GM18526 (cell line): Measurements from ENCODE around the gene ADPRS.

Experiments
- POLR2A ChIP-seq: IDR thresholded peaks from 3 replicates; pipeline ENCODE4 v1.6.1; 2011; ENCODE audit not compliant: insufficient read length; ENCODE audit errors: extremely low read depth

ADPRS gene

DNA sequence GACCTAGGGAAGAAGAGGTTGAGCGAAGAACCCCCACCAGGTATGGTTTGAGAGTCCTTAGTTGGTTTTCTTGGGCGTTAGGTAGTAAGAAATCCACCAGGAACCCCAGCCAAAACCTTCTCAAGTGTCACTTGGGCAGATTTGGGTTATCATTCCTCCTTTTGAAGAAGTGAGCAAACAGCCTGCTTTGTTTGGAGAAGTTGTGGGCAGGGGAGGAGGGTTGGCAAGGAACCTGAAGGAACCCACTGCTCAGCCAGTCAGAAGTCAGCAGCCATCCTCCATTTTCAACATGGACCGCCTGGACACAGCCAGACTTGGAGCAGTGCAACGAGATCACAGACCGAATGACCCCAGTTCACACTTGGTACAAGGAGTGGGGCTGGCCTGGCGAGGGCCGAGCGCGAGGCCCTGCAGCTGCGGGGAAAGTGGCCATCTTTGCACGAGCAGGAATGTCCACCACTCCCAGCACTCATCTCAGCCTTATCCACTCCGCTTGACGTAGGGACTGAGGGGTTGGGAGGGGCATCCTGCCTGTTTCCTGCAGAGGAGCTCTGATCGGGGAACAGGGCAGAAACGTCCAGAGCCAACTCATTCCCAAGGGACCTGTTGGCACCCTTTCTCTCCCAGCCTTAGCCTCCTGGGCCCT lies 7.2 kb downstream of the ADPRS start:
- no peak for TF ChIP-seq POLR2A

DNA sequence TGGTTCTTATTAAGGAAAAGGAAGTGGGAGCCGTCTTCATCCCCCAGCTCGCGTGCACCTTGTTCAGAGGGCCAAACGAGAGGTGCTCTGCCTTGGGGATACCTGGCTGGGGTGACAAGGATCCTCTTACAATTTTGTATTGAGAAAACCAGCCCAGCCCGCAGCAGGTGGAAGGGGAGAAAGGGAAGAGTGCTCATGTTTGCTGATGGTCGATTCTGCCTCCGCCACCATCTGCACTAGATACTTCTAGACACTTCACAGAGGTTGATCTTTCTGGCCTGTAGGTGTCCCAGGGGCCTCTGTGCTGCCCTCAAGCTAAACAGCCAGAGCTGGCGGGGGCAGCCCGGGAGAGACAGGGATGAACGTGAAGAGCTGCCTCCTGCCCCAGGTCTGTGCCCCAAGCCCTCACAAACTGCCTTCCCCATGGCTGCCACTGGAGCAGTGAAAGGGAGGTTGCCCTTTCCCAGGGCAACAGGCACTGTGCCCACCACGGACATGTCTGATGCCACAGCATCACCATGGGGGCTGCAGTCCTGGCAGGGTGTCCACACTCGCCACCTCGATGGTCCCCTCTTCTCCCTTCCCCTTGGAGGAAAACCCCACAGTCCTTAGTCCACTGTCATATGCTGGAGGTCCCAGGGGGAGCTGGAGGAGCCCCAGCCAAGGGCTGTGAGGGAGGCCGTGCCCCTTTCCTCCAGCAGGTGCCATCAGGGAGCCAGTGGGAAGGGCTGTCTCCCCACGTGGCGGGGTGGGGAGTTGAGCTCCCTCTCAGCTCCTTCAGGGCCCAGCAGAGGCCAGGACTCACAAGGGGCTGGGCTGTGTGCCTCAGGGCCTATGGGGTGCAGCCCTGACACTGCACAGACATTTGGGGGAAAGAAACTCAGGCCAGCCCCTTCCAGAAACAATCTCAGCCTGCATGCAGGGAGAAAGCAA lies 8.1 kb downstream of the ADPRS start:
- no peak for TF ChIP-seq POLR2A

DNA sequence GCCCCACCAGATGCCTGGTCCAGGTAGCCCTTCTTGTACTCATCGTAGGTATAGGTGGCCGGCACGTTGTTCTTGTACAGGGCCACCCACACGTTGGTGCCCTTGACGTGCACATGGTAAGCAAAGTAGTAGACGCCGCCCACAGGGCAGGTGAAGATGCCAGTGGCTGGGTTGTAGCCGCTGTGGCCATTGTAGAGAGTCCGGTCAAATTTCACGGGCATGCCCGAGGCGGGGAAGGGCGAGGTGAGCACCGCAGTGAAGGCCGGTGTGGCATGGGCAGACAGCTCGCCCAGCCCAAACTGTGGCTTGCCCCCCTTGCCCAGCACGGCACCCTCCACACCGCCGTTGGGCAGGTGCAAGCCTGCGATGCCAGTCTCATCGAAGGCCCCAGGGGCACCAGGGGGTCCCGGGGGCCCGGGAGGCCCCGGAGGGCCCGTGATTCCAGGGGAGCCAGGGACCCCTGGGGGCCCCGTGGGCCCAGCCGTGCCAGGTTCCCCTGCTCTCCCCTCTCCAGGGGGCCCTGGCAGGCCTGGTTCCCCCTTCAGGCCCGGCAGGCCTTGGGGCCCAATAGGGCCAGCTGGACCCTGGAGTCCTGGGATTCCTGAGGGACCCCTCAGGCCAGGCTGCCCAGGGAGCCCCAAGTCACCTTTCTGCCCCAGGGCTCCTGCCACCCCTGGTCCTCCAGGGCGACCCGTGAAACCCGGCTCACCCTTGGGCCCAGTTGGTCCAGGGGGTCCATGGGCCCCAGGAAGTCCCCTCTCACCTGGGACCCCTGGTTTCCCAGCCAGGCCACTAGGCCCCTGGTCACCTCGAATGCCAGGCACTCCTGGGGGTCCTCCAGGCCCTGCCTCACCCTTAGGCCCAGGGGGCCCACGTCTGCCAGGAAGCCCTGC lies 9.2 kb downstream of the ADPRS start:
- TF ChIP-seq POLR2A: no peak

DNA sequence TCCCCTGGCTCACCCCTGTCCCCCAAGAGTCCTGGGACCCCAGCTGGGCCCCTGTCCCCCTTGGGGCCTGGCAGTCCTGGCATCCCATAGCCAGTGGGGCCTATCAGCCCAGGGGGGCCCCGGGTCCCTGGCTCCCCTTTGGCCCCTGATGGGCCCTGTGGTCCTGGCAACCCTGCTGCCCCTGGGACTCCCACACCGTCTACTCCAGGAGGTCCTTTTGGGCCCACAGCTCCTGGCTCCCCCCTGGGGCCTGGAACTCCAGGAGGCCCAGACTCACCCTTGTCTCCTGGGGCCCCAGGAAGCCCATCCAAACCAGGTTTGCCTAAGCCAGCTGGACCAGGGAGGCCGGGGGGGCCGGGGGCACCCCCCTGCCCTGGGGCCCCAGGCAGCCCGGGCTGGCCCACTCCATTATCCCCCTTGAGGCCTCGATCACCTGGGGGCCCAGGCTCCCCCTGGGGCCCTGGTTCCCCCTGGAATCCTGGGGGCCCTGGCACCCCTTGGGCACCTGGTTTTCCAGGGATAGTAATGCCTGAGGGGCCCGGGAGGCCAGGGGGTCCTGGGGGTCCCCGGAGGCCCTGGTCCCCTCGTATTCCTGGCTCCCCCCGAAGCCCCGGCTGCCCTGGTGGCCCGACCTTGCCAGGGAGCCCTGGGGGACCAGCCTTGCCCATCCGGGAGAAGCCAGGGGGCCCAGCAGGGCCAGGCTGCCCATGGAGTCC lies 10.1 kb downstream of the ADPRS start:
- no peak for TF ChIP-seq POLR2A

DNA sequence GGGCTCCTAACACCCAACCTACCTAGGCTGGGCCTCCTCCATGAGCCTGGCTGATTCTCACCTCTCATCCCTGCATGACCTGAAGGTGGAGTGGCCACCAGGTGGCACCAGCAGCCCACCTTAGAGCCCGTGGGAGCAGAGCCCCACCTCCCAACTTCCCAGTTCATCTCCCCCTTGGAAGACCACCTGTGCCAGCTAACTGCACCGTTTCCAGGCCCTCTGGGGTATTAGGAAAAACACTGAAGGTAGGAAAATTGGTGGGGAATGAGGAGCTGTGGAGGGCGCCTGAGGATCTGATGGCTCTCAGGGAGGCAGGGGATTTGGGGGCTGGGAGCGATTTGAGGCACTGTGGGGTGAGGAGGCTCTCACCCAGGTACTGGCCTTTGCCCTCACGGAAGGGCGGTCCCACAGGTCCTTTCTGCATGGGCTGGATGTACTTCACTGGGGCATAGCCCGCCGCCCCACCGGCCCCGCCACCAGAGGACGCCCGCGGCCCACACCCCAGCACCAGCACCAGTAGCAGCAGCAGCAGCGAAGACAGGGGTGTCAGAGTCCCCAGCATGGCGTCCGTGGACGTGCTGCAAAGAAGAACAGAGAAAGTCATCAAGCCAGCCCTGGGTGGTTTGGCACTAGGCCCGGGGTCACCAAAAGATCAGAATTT lies 11.1 kb downstream of the ADPRS start:
- TF ChIP-seq POLR2A: no peak

DNA sequence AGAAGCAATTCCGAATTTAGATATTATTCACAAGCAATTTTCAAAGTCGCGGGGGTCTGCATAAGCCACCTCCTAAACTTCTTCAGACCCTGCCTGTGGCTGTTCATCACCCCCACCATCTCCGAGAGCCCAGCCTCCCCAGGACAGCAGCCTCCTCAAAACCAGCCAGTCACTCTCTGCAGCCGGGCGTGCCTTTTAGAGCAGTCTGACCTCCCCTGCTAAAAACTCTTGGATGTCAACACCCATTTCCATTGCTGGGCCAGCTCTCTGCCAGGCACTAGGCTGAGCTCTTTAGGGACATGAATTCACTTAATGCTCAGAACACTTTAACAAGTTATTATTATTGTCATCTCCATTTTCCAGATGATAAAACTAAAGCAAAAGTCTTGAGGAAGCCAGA lies 11.7 kb downstream of the ADPRS start:
- TF ChIP-seq POLR2A: no peak

DNA sequence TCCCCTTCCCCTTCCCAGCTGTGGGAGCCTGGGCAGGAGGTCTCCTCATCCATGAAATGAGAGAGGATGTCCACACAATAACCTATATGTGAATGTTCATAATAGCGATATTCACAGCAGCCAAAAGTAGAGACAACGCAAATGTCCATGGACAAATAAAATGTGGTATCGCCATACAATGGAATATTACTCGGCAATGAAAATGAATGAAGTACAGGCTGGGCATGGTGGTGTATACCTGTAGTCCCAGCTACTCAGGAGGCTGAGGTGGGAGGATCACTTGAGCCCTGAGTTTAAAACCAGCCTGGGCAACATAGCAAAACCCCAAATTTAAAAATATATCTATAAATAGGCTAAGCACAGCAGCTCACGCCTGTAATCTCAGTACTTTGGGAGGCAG lies 12.9 kb downstream of the ADPRS start:
- no peak for TF ChIP-seq POLR2A

DNA sequence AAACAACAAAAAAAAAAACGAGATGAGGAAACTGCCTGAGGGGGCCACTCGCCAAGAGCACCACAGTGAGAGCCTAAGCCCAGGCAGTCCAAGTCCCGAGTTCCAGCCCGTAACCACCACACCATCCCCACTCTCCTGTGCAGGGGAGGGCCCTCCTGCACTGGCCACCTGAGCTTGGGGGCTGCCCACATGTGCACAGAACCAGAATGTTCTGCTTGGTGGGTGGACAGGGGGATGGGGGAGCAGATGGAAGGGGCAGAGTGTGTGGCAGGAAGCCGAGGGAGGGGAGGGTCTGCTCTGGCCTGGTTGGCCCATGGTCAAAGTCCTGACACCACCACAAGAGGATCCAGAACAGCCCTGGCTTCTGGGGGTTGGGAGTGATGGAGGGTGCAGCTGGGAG lies 17.6 kb downstream of the ADPRS start:
- TF ChIP-seq POLR2A: no peak

DNA sequence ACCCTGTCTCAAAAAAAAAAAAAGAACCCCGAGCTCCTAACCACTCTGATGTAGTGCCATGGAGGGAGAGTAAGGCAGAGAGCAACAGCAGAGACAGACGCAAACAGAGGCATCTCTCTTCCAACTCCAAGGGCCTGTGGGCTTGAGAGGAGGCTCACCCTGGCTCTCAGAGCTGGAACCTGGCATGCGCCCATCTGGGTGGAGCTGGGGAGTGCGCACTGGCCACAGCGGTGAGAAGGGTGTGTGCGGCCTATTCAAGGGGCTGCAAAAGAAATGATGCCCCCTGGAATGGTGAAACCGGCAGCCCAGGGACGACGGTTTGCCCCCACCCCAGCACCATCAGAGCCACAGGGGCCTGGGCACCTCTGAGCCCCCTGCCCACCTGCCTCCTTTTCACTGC lies 18.7 kb downstream of the ADPRS start:
- TF ChIP-seq POLR2A: no peak

DNA sequence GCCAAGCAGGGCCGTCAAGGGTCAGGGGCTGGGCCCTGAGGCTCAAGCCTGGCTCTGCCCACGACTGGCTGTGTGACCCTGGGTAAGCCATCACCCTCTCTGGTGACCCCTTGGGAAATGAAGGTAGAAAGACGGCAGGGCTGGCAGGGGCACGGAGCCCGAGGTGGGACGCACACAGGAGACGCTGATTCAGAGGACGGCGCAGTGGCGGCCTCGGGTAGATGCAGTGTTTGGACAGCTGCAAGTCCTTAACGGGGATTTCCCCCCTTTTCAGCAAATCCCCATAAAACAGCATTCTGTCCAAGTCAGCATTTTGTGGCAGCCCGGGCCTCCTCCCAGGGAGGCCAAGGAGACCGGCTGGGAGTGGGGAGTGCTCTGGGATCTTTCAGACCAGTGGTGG lies 19.6 kb downstream of the ADPRS start:
- no peak for TF ChIP-seq POLR2A

DNA sequence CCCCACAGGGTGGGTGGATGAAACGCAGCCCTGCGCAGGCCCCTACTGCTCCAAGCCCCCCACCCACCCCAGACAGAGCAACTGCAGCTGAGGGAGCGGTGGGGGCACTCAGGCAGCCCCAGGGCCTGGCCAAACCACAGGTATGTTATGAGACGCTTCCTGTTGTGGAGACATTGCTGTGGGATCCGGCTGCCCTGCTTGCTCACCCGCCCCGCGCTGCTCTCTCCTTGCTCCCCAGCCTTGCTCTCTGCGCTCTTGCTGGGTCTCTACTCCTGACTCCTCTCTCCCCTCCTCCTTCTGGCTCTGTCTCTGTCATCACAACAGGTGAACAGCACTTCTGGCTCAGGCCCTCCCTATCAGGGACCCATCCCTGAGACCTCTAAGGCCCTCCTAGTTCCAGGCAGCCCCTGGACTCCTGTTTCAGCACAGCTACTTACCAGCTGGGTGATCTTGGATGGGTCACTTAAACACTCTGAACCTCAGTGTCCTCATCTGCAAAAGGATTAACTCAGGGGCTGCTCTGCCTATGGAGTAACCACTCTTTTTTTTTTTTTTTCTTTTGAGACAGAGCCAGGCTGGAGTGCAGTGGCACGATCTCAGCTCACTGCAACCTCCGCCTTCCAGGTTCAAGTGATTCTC lies 20.5 kb downstream of the ADPRS start:
- no peak for TF ChIP-seq POLR2A

DNA sequence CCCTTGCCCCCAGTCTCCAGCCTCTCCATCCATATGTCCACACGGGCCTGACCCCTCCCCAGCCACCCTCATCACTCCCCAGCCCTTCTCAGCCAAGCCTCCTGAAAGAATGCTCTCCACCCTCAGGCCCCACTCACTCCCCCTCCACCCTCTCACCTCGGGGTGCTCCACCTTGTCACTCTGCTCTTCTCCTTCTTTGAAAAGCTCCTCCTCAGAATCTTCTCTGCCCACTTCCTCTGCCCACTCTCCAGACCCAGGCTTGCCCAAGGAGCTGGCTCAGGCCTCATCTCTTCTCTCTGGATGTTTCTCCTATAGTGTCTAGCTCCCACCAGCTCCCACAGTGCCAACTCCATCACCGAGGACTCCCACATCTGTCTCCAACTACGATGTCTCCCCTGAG lies 22.5 kb downstream of the ADPRS start:
- TF ChIP-seq POLR2A: no peak

DNA sequence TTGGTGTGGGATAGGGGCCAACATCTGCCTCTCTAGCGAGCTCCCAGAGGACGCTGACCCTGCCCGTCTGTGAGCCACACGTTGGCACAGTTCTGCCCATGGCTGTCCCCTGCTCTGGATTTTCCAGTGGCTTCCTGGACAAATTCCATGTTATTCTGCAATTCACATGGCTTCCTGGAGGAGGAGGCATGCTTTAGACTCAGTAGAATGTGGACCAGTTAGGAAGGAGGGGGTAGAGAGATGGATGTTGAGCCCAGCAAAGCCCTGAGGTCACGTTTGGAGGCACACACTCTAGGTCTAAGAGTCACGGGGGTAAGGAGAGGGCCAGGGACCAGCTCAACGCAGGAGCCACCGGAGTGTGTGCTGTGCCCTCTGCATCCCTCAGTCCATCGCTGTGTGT lies 24.1 kb downstream of the ADPRS start:
- TF ChIP-seq POLR2A: no peak

DNA sequence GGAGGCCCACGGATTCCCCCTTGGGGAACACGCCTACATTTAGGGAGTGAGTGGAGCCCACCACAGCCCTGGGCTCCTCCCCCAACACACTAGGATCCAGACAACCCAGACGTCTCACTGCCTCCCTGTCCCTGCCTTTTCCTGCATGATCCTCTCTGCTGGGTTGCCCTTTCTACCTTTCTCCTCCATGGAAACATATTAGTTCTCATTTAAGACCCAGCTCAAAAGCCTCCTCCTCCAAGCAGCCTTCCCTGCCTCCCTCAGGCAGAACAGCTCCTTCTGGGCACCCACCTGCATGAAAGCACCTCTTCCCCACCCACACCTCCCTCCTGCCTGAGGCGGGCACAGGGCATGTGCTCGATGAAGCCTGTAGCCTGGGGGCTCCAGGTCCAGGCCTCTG lies 25.7 kb downstream of the ADPRS start:
- no peak for TF ChIP-seq POLR2A
